H1 (cell line): ENCODE results near the gene IFNA1. TPM values are rescaled to one million over a fixed set of nuclear protein-coding genes. Genes with fewer than 3 reads are reported as not detected.

Source experiments
- CTCF ChIA-PET: fragments of 300-600 bp; sonication (Branson Sonifier 250); formaldehyde crosslinking; loops from one replicate; lab custom pipeline; 2021; ENCODE audit not compliant: partially characterized antibody; lab: Charles Lee
- POLR2A ChIA-PET: fragments of 300-600 bp; sonication (Branson Sonifier 250); formaldehyde crosslinking; loops from one replicate; lab custom pipeline; 2021; ENCODE audit warnings: inconsistent platforms; ENCODE audit not compliant: partially characterized antibody; lab: Charles Lee
- DNase-seq, 2 experiments: peaks; one replicate each; pipeline versions ENCODE4 v3.0.0 to v3.0.0-alpha.2; 2010 to 2022; ENCODE audit warnings: low spot score in 2 of 2, low read depth in 1 of 2, mixed read lengths in 1 of 2
- FAIRE-seq: peaks from 2 replicates; lab custom pipeline; 2011; peaks lifted over from hg19 to GRCh38; lab: Jason Lieb, UNC
- H2AFZ ChIP-seq: 2 replicates; pipeline ENCODE4 v1.8.1; 2012; ENCODE audit warnings: low read length, inconsistent platforms
- H2AK5ac ChIP-seq: 2 replicates; pipeline ENCODE4 v1.6.1; 2013; ENCODE audit warnings: low read depth, low read length
- H2BK120ac ChIP-seq: replicated peaks from 2 replicates; pipeline ENCODE3; 2013; ENCODE audit warnings: low read depth, low read length, inconsistent platforms
- H2BK12ac ChIP-seq: 2 replicates; pipeline ENCODE4 v1.6.1; 2013; ENCODE audit warnings: low read depth, low read length
- H2BK15ac ChIP-seq: 2 replicates; pipeline ENCODE4 v1.6.1; 2013; ENCODE audit warnings: low read length
- H2BK20ac ChIP-seq: 2 replicates; pipeline ENCODE4 v1.6.1; 2013; ENCODE audit warnings: low read length
- H2BK5ac ChIP-seq: 2 replicates; pipeline ENCODE4 v1.6.1; 2013; ENCODE audit warnings: low read depth, low read length
- H3K14ac ChIP-seq: 2 replicates; pipeline ENCODE4 v1.6.1; 2013; ENCODE audit warnings: inconsistent platforms; ENCODE audit not compliant: insufficient read length
- H3K18ac ChIP-seq: 2 replicates; pipeline ENCODE4 v1.6.1; 2013; ENCODE audit warnings: low read length; ENCODE audit errors: extremely low read depth
- H3K23ac ChIP-seq: 2 replicates; pipeline ENCODE4 v1.6.1; 2013; ENCODE audit warnings: inconsistent platforms; ENCODE audit not compliant: insufficient read length
- H3K23me2 ChIP-seq: 2 replicates; pipeline ENCODE4 v1.6.1; 2013; ENCODE audit warnings: low read depth, low read length
- H3K27ac ChIP-seq: 2 replicates; pipeline ENCODE4 v1.6.1; 2011; ENCODE audit warnings: low read depth, low read length, inconsistent platforms
- H3K27me3 ChIP-seq, 4 experiments: replicated peaks in 1 of 4; 1 replicate in 1 of 4; 2 replicates in 3 of 4; pipeline versions ENCODE4 v1.6.1 to v1.8.1; 2011 to 2013; ENCODE audit warnings: low read length in 3 of 4, mild to moderate bottlenecking in 3 of 4, inconsistent platforms in 2 of 4, mixed read lengths in 2 of 4, moderate library complexity in 1 of 4; ENCODE audit not compliant: control insufficient read depth in 3 of 4, insufficient read depth in 3 of 4; ENCODE audit errors: extremely low read depth in 1 of 4
- H3K36me3 ChIP-seq, 4 experiments: 2 replicates each; pipeline versions ENCODE4 v1.6.1 to v1.8.1; 2011 to 2013; ENCODE audit warnings: mild to moderate bottlenecking in 4 of 4, low read length in 3 of 4, moderate library complexity in 2 of 4, control low read depth in 1 of 4, inconsistent platforms in 1 of 4; ENCODE audit not compliant: insufficient read depth in 4 of 4, control insufficient read depth in 2 of 4
- H3K4ac ChIP-seq: replicated peaks from 2 replicates; pipeline ENCODE3; 2013; ENCODE audit warnings: low read length, low read depth, mixed read lengths, inconsistent platforms; ENCODE audit not compliant: insufficient read length
- H3K4me1 ChIP-seq, 4 experiments: replicated peaks in 1 of 4; 1 replicate in 1 of 4; 2 replicates in 3 of 4; pipeline versions ENCODE4 v1.6.1 to v1.8.1; 2011 to 2013; ENCODE audit warnings: low read length in 3 of 4, inconsistent platforms in 2 of 4, mixed read lengths in 1 of 4; ENCODE audit not compliant: insufficient read depth in 4 of 4, control insufficient read depth in 3 of 4
- H3K4me2 ChIP-seq, 2 experiments: 2 replicates each; pipeline versions ENCODE4 v1.6.1 to v1.8.1; 2011 to 2013; ENCODE audit warnings: low read depth in 2 of 2, low read length in 2 of 2, control low read depth in 1 of 2, inconsistent platforms in 1 of 2, mild to moderate bottlenecking in 1 of 2; ENCODE audit not compliant: insufficient read depth in 1 of 2
- H3K4me3 ChIP-seq, 4 experiments: fragments of 200-600, 300-600 bp in 1 of 4; sonication (generic), shearing (Covaris generic), sonication (Bioruptor Twin) in 1 of 4; 2 replicates each; pipeline versions ENCODE4 v1.5.1 to v1.8.1; 2011 to 2016; ENCODE audit warnings: low read length in 4 of 4, low read depth in 3 of 4, control low read depth in 2 of 4, inconsistent platforms in 2 of 4, mild to moderate bottlenecking in 2 of 4, mixed read lengths in 1 of 4, moderate library complexity in 1 of 4; ENCODE audit not compliant: insufficient read depth in 2 of 4; ENCODE audit errors: extremely low read depth in 1 of 4
- H3K56ac ChIP-seq: replicated peaks from 2 replicates; pipeline ENCODE3; 2013; ENCODE audit warnings: low read depth, mild to moderate bottlenecking, mixed read lengths, low read length, inconsistent platforms; ENCODE audit not compliant: insufficient read length
- H3K79me1 ChIP-seq: 2 replicates; pipeline ENCODE4 v1.6.1; 2013; ENCODE audit warnings: low read depth, low read length, control low read depth
- H3K79me2 ChIP-seq, 2 experiments: 2 replicates each; pipeline versions ENCODE4 v1.6.1 to v1.8.1; 2012 to 2013; ENCODE audit warnings: low read length in 2 of 2, mild to moderate bottlenecking in 2 of 2, inconsistent platforms in 1 of 2; ENCODE audit not compliant: insufficient read depth in 2 of 2, control insufficient read depth in 1 of 2
- H3K9ac ChIP-seq, 4 experiments: replicated peaks in 1 of 4; 1 replicate in 1 of 4; 2 replicates in 3 of 4; pipeline versions ENCODE4 v1.6.1 to v1.8.1; 2011 to 2013; ENCODE audit warnings: low read depth in 3 of 4, low read length in 3 of 4, control low read depth in 2 of 4, mild to moderate bottlenecking in 2 of 4, moderate library complexity in 2 of 4, inconsistent platforms in 1 of 4; ENCODE audit errors: extremely low read depth in 1 of 4
- H3K9me3 ChIP-seq, 2 experiments: 2 replicates each; pipeline versions ENCODE4 v1.6.1 to v1.8.1; 2012 to 2013; ENCODE audit warnings: mild to moderate bottlenecking in 2 of 2, moderate library complexity in 2 of 2, control low read depth in 1 of 2, inconsistent platforms in 1 of 2, low read depth in 1 of 2, low read length in 1 of 2, mixed read lengths in 1 of 2; ENCODE audit not compliant: insufficient read depth in 2 of 2
- H4K20me1 ChIP-seq, 2 experiments: replicated peaks in 1 of 2; 2 replicates each; pipeline versions ENCODE3 to v1.8.1; 2011 to 2013; ENCODE audit warnings: inconsistent platforms in 2 of 2, low read length in 2 of 2, mild to moderate bottlenecking in 1 of 2; ENCODE audit not compliant: insufficient read depth in 2 of 2, control insufficient read depth in 1 of 2
- H4K5ac ChIP-seq: 2 replicates; pipeline ENCODE4 v1.6.1; 2013; ENCODE audit warnings: low read length, low read depth, mixed read lengths, inconsistent platforms; ENCODE audit not compliant: insufficient read length
- H4K8ac ChIP-seq: 2 replicates; pipeline ENCODE4 v1.8.0; 2013; ENCODE audit warnings: mild to moderate bottlenecking, moderate library complexity, low read length, inconsistent platforms; ENCODE audit not compliant: insufficient read depth; ENCODE audit errors: extremely low read depth
- H4K91ac ChIP-seq: replicated peaks from 2 replicates; pipeline ENCODE3; 2013; ENCODE audit warnings: low read length, mixed read lengths, inconsistent platforms; ENCODE audit not compliant: insufficient read length
- ASH2L ChIP-seq: fragments of 200-600, 300-600 bp; sonication (generic); IDR thresholded peaks from one replicate; pipeline ENCODE4 v1.7.1; 2017; ENCODE audit warnings: low read length
- BRCA1 ChIP-seq: IDR thresholded peaks from 2 replicates; pipeline ENCODE4 v1.6.1; 2012; ENCODE audit warnings: low read depth, low read length, improper control_type of control experiment
- CHD2 ChIP-seq: IDR thresholded peaks from 2 replicates; pipeline ENCODE4 v1.6.1; 2012; ENCODE audit warnings: low read length, improper control_type of control experiment
- E2F6 ChIP-seq: IDR thresholded peaks from 2 replicates; pipeline ENCODE4 v1.6.1; 2012; ENCODE audit warnings: inconsistent platforms
- JUND ChIP-seq: IDR thresholded peaks from 2 replicates; pipeline ENCODE4 v1.6.1; 2011; ENCODE audit warnings: mild to moderate bottlenecking, improper control_type of control experiment, low read length
- KDM4A ChIP-seq: IDR thresholded peaks from one replicate; pipeline ENCODE4 v1.7.1; 2012; ENCODE audit warnings: low read depth, mild to moderate bottlenecking, moderate library complexity, low read length, inconsistent platforms; ENCODE audit not compliant: severe bottlenecking
- NANOG ChIP-seq: IDR thresholded peaks from 2 replicates; pipeline ENCODE4 v1.6.1; 2011; ENCODE audit warnings: low read length, low read depth, mild to moderate bottlenecking, inconsistent platforms; ENCODE audit not compliant: insufficient read depth, poor library complexity, severe bottlenecking
- SP2 ChIP-seq: IDR thresholded peaks from 2 replicates; pipeline ENCODE4 v1.6.1; 2012; ENCODE audit warnings: mild to moderate bottlenecking, low read length, inconsistent platforms
- TAF1 ChIP-seq: IDR thresholded peaks from 2 replicates; pipeline ENCODE4 v1.6.1; 2011; ENCODE audit warnings: mild to moderate bottlenecking, low read depth, low read length
- WGBS, 2 experiments: shearing (Covaris generic) in 1 of 2; methylation state at CpG; one replicate each; pipeline versions ENCODE4 v1.1.6 to v1.1.7; 2013 to 2015; ENCODE audit warnings: low lambda C conversion rate in 2 of 2, mixed read lengths in 2 of 2, inconsistent platforms in 1 of 2, low coverage in 1 of 2, missing lambda C conversion rate in 1 of 2; ENCODE audit not compliant: insufficient replicate concordance in 2 of 2, insufficient coverage in 1 of 2, insufficient read length in 1 of 2; ENCODE audit errors: extremely low coverage in 1 of 2, missing lambda C conversion rate in 1 of 2; 5-methylcytosine and 5-hydroxymethylcytosine counted together
- polyA plus RNA-seq, 7 experiments: library from polyadenylated mRNA; depleted of rRNA in 3 of 7; stranded (reverse) in 5 of 7; unstranded in 2 of 7; fragments of >200 nt in 5 of 7; fragments of 200-250 nt in 2 of 7; gene quantifications; 1 replicate in 5 of 7; 2 replicates in 1 of 7; 4 replicates in 1 of 7; pipeline versions ENCODE4 v1.2.1 to v1.2.3, GENCODE V29; 2011 to 2013; ENCODE audit warnings: missing spikeins in 2 of 7, mixed read lengths in 2 of 7
- total RNA-seq: library from RNA; stranded (reverse); fragmentation: NEBNext Ultra II Directional; extraction: Animal tissue kit (Norgen Biotek cat#: 25700); gene quantifications from 2 replicates; pipeline ENCODE4 v1.2.1, GENCODE V29; 2021

IFNA1 gene
- total and polyA plus RNA-seq, 2 of the 8 experiments (the other 6 are each of a cell fraction or from before 2014, with no cell fraction given): not detected

DNA sequence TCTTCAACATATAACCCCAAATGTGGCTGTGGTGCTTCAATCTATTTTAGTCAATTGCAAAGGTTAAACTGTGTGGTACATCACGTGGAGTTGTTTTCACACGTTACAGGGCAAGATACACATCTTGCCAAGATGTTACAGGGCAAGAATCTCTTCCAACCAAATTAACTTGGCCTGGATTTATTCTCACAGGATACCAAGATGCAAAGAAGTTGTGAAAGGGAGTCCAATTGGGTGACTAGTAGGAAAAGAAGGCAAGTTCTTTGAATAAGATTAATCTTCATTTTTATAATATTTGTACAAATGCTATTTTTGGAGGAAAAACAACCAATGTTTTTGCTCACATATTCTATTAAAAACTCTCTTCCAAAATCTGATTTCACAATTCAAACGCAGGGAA lies 36.1 kb upstream of the IFNA1 start:
- TF ChIP-seq JUND (no peak), TAF1 (no peak), KDM4A (no peak), NANOG (no peak), ASH2L (no peak), BRCA1 (no peak), CHD2 (no peak), SP2 (no peak), E2F6 (no peak)
- Histone ChIP-seq H3K56ac (no peak overlapping the region), H3K79me2 (no peaks in the 10 kb centered on the region), H2BK120ac (no peak overlapping the region), H4K5ac (no peak overlapping the region), H3K79me1 (no peaks in the 10 kb centered on the region), H4K8ac (no peak overlapping the region), H2BK12ac (no peak overlapping the region), H3K23me2 (no peaks in the 10 kb centered on the region), H3K27ac (no peak overlapping the region), H3K4me3 (no peak overlapping the region), H4K91ac (no peak overlapping the region), H2BK5ac (no peak overlapping the region), H2AK5ac (no peak overlapping the region), H3K14ac (no peak overlapping the region), H2BK15ac (no peak overlapping the region), H4K20me1 (no peaks in the 10 kb centered on the region), H3K9ac (no peak overlapping the region), H3K23ac (no peak overlapping the region), H2BK20ac (no peak overlapping the region), H3K4me1 (no peaks in the 10 kb centered on the region), H3K4me2 (no peak overlapping the region), H3K18ac (no peak overlapping the region), H3K9me3 (no peaks in the 10 kb centered on the region), H3K36me3 (no peaks in the 10 kb centered on the region), H3K4ac (no peak overlapping the region), H3K27me3 (peaks cover 0 to 16% (median 13%) of the 10 kb centered on the region in 4 experiments; a peak in 5 of 7 replicates), H2AFZ (no peak overlapping the region)
- ChIA-PET POLR2A (no interaction called here), CTCF (interaction anchor here (1.0 to 2.3 kb wide), 4 partner anchors 12 to 305 kb away, joined by 3 to 9 read pairs (median 6); no protein-coding TSS in a partner anchor)
- FAIRE-seq (no peak), DNase-seq (no peak)
- WGBS, 2 experiments: 85% methylated on average over 3 of the region's 3 CpGs; no CpG with 5 or more reads in 1 of the 2 experiments
